HCT116 (cell line): ENCODE measurements around the gene RAB37. TPM values are rescaled to one million over a fixed set of nuclear protein-coding genes. Genes with fewer than 3 reads are reported as not detected.

Experiments used
- ATAC-seq: fragments of 200-7000 bp; cut with Tn5 transposase; 2 replicates; pipeline ENCODE4 v1.9.1; 2020; ENCODE audit warnings: mild to moderate bottlenecking, moderate library complexity
- BruUV-seq: library from RNA; stranded (reverse); fragments of 400-500 nt; replicated peaks from 2 replicates; lab custom pipeline; 2021; lab: Mats Ljungman, UMichigan
- CTCF ChIA-PET: fragments of 300-600 bp; sonication (Branson Sonifier 250); formaldehyde crosslinking; loops from one replicate; lab custom pipeline; 2021; ENCODE audit warnings: antibody characterized with exemption; lab: Charles Lee
- POLR2A ChIA-PET: fragments of 300-600, 350-600 bp; sonication (Branson Sonifier 250); formaldehyde crosslinking; loops from one replicate; lab custom pipeline; 2021; ENCODE audit warnings: antibody characterized with exemption; lab: Charles Lee
- RAD21 ChIA-PET, 2 experiments: fragments of 300-600 bp; sonication (Branson Sonifier 250); formaldehyde crosslinking; loops; one replicate each; lab custom pipeline; 2023; ENCODE audit warnings: low total read pairs in 2 of 2; ENCODE audit not compliant: uncharacterized antibody in 2 of 2, unreplicated experiment in 2 of 2, low non-redundant PET in 1 of 2; lab: Charles Lee
- DNase-seq: peaks from one replicate; pipeline ENCODE4 v3.0.0-alpha.2; 2010; ENCODE audit warnings: low read depth, low spot score
- H2AFZ ChIP-seq: fragments of 200-600 bp; shearing (Covaris generic), sonication (generic); 2 replicates; pipeline ENCODE4 v1.6.1; 2017; ENCODE audit warnings: low read depth, mixed run types, mixed read lengths, antibody characterized with exemption, low read length; ENCODE audit not compliant: poor library complexity, severe bottlenecking
- H3K27ac ChIP-seq: 2 replicates; pipeline ENCODE4 v1.5.1; 2012; ENCODE audit warnings: low read depth, low read length
- H3K27me3 ChIP-seq: fragments of 200-600 bp; sonication (generic); 2 replicates; pipeline ENCODE4 v1.6.1; 2016; ENCODE audit warnings: mixed run types, low read length, mixed read lengths; ENCODE audit not compliant: insufficient read depth
- H3K36me3 ChIP-seq, 2 experiments: fragments of 200-500 bp in 1 of 2; fragments of 200-600 bp in 1 of 2; sonication (Bioruptor generic) in 1 of 2; sonication (generic) in 1 of 2; 2 replicates each; pipeline versions ENCODE4 v1.5.1 to v1.6.1; 2014 to 2016; ENCODE audit warnings: low read length in 2 of 2, inconsistent platforms in 1 of 2, mixed read lengths in 1 of 2, mixed run types in 1 of 2; ENCODE audit not compliant: insufficient read depth in 2 of 2, control insufficient read depth in 1 of 2
- H3K4me1 ChIP-seq, 2 experiments: fragments of 200-600 bp in 1 of 2; sonication (generic) in 1 of 2; 2 replicates each; pipeline versions ENCODE4 v1.5.1 to v1.6.1; 2012 to 2017; ENCODE audit warnings: low read length in 2 of 2, inconsistent platforms in 1 of 2, mild to moderate bottlenecking in 1 of 2, mixed read lengths in 1 of 2, mixed run types in 1 of 2, moderate library complexity in 1 of 2; ENCODE audit not compliant: insufficient read depth in 2 of 2, control insufficient read depth in 1 of 2
- H3K4me2 ChIP-seq: fragments of 200-600 bp; sonication (generic); 2 replicates; pipeline ENCODE4 v1.6.1; 2017; ENCODE audit warnings: mixed run types, low read length, mixed read lengths
- H3K4me3 ChIP-seq, 2 experiments: fragments of 200-600 bp in 1 of 2; sonication (generic) in 1 of 2; replicated peaks in 1 of 2; 2 replicates each; pipeline ENCODE4 v1.5.1; 2011 to 2016; ENCODE audit warnings: low read length in 2 of 2, control low read depth in 1 of 2, low read depth in 1 of 2, mild to moderate bottlenecking in 1 of 2, mixed read lengths in 1 of 2, mixed run types in 1 of 2
- H3K79me2 ChIP-seq: fragments of 200-600 bp; sonication (generic); 2 replicates; pipeline ENCODE4 v1.6.1; 2017; ENCODE audit warnings: mild to moderate bottlenecking, mixed run types, low read length, moderate library complexity, mixed read lengths; ENCODE audit not compliant: insufficient read depth
- H3K9ac ChIP-seq: fragments of 200-600 bp; sonication (generic); 2 replicates; pipeline ENCODE4 v1.6.1; 2016; ENCODE audit warnings: low read length, mixed read lengths
- H3K9me2 ChIP-seq: fragments of 200-600 bp; sonication (generic), shearing (Covaris generic); 2 replicates; pipeline ENCODE4 v1.6.1; 2017; ENCODE audit warnings: mixed run types, mild to moderate bottlenecking, moderate library complexity; ENCODE audit not compliant: insufficient read depth
- H3K9me3 ChIP-seq, 2 experiments: fragments of 200-500 bp in 1 of 2; fragments of 200-600 bp in 1 of 2; sonication (Bioruptor generic) in 1 of 2; sonication (generic) in 1 of 2; 2 replicates each; pipeline ENCODE4 v1.6.1; 2014 to 2017; ENCODE audit warnings: low read length in 2 of 2, mixed read lengths in 2 of 2, inconsistent platforms in 1 of 2, low read depth in 1 of 2, mild to moderate bottlenecking in 1 of 2, mixed run types in 1 of 2, moderate library complexity in 1 of 2; ENCODE audit not compliant: control insufficient read depth in 1 of 2, insufficient read depth in 1 of 2
- H4K20me1 ChIP-seq: fragments of 200-600 bp; sonication (generic), shearing (Covaris generic); 2 replicates; pipeline ENCODE4 v1.6.1; 2017; ENCODE audit warnings: mixed run types, mild to moderate bottlenecking, moderate library complexity; ENCODE audit not compliant: insufficient read depth
- CEBPB ChIP-seq: IDR thresholded peaks from 2 replicates; pipeline ENCODE4 v1.6.1; 2012; ENCODE audit warnings: low read depth
- CTCF ChIP-seq, 3 experiments: fragments of 200-600 bp in 1 of 3; sonication (generic) in 1 of 3; IDR thresholded peaks in 2 of 3; conservative IDR thresholded peaks in 1 of 3; 2 replicates each; pipeline ENCODE4 v1.5.1; 2012 to 2017; ENCODE audit warnings: low read depth in 2 of 3, low read length in 2 of 3, antibody characterized with exemption in 1 of 3, borderline replicate concordance in 1 of 3, control low read depth in 1 of 3, mild to moderate bottlenecking in 1 of 3, mixed read lengths in 1 of 3, mixed run types in 1 of 3, moderate library complexity in 1 of 3; ENCODE audit not compliant: insufficient read depth in 1 of 3
- EGR1 ChIP-seq: IDR thresholded peaks from 2 replicates; pipeline ENCODE4 v1.6.1; 2012; ENCODE audit warnings: low read depth
- ELF1 ChIP-seq: IDR thresholded peaks from 2 replicates; pipeline ENCODE4 v1.6.1; 2012; ENCODE audit warnings: low read depth, borderline replicate concordance
- EZH2phosphoT487 ChIP-seq: fragments of 200-600 bp; IDR thresholded peaks from 2 replicates; pipeline ENCODE4 v1.6.1; 2018; ENCODE audit warnings: antibody characterized with exemption, borderline replicate concordance
- FOSL1 ChIP-seq: IDR thresholded peaks from 2 replicates; pipeline ENCODE4 v1.6.1; 2012; ENCODE audit warnings: low read depth
- JUND ChIP-seq: IDR thresholded peaks from 2 replicates; pipeline ENCODE4 v1.6.1; 2012
- MAX ChIP-seq: IDR thresholded peaks from 2 replicates; pipeline ENCODE4 v1.6.1; 2012
- POLR2A ChIP-seq: IDR thresholded peaks from 2 replicates; pipeline ENCODE4 v1.7.0; 2011; ENCODE audit warnings: borderline replicate concordance; ENCODE audit not compliant: insufficient read depth, insufficient read length; ENCODE audit errors: extremely low read depth
- POLR2AphosphoS5 ChIP-seq: IDR thresholded peaks from 2 replicates; pipeline ENCODE4 v1.6.1; 2011; ENCODE audit warnings: mild to moderate bottlenecking, low read depth, low read length, moderate library complexity
- RAD21 ChIP-seq: IDR thresholded peaks from 2 replicates; pipeline ENCODE4 v1.6.1; 2012; ENCODE audit warnings: low read depth, mild to moderate bottlenecking
- REST ChIP-seq: IDR thresholded peaks from 2 replicates; pipeline ENCODE4 v1.6.1; 2012; ENCODE audit warnings: low read depth
- SIN3A ChIP-seq: IDR thresholded peaks from 2 replicates; pipeline ENCODE4 v1.6.1; 2012; ENCODE audit warnings: low read depth
- SP1 ChIP-seq: IDR thresholded peaks from 2 replicates; pipeline ENCODE4 v1.6.1; 2012; ENCODE audit warnings: low read depth
- SRF ChIP-seq: IDR thresholded peaks from 2 replicates; pipeline ENCODE4 v1.6.1; 2012; ENCODE audit warnings: low read depth
- TCF7L2 ChIP-seq: IDR thresholded peaks from 2 replicates; pipeline ENCODE4 v1.7.0; 2011; ENCODE audit warnings: borderline replicate concordance, inconsistent platforms; ENCODE audit not compliant: insufficient read depth, insufficient read length; ENCODE audit errors: extremely low read depth
- YY1 ChIP-seq: IDR thresholded peaks from 2 replicates; pipeline ENCODE4 v1.6.1; 2011; ENCODE audit warnings: low read length, low read depth, moderate library complexity, mild to moderate bottlenecking; ENCODE audit not compliant: insufficient replicate concordance; ENCODE audit errors: extremely low read depth
- ZBTB33 ChIP-seq: IDR thresholded peaks from 2 replicates; pipeline ENCODE4 v1.6.1; 2011; ENCODE audit warnings: mild to moderate bottlenecking, low read length, moderate library complexity; ENCODE audit not compliant: insufficient replicate concordance; ENCODE audit errors: extremely low read depth
- ZFX ChIP-seq: fragments of 450-650 bp; IDR thresholded peaks from 2 replicates; pipeline ENCODE4 v1.6.1; 2017
- ZNF274 ChIP-seq: fragments of 200-500 bp; sonication (Bioruptor generic); IDR thresholded peaks from 2 replicates; pipeline ENCODE4 v1.6.1; 2014; ENCODE audit warnings: mild to moderate bottlenecking, low read depth, low read length, inconsistent platforms
- intact Hi-C: fragments of 100-400 bp; cut with micrococcal nuclease; formaldehyde crosslinking; loops from 2 replicates; pipeline ENCODE4 v1.10.0; 2022
- total RNA-seq: library from RNA; stranded (reverse); gene quantifications from one replicate; pipeline ENCODE4 v1.2.1, GENCODE V29; 2021; ENCODE audit not compliant: unreplicated experiment

The RAB37 gene
- total RNA-seq, 1 experiment from 2014 or later, result 8.2 TPM

- Histone ChIP-seq H3K9me2 (no peaks in the 10 kb centered on the region), H3K27ac (no peak overlapping the region; the same call in 1 of the 2 replicates), H3K9ac (no peak overlapping the region), H3K79me2 (peaks cover 3% of the 10 kb centered on the region; the same call in 1 of the 2 replicates), H3K9me3 (no peaks in the 10 kb centered on the region), H3K27me3 (no peaks in the 10 kb centered on the region), H4K20me1 (no peaks in the 10 kb centered on the region), H3K4me1 (peaks cover 3 to 24% of the 10 kb centered on the region in 2 experiments; a peak in 2 of 4 replicates), H3K36me3 (peaks cover 12 to 26% of the 10 kb centered on the region in 2 experiments; a peak in 3 of 4 replicates), H3K4me3 (no peak overlapping the region), H2AFZ (no peak overlapping the region), H3K4me2 (no peak overlapping the region)
- no TSS peak for BruUV-seq
- no peak for DNase-seq
- POLR2A ChIA-PET, result interaction anchor here (1.2 kb wide), 1 partner anchor 9 kb away, joined by 3 read pairs; no protein-coding TSS in a partner anchor
- no peak for ATAC-seq
- RAD21 ChIA-PET, result interaction anchor here in 1 of 2 experiments (0.8 kb wide), 1 partner anchor 23 kb away, joined by 3 read pairs; no protein-coding TSS in a partner anchor
- CTCF ChIA-PET, result interaction anchor here (1.4 kb wide), 1 partner anchor 22 kb away, joined by 3 read pairs; no protein-coding TSS in a partner anchor
- intact Hi-C loops, result no loop called here
- no peak for TF ChIP-seq SRF
- TF ChIP-seq POLR2A, result no peak
- no peak for TF ChIP-seq EZH2phosphoT487
- no peak for TF ChIP-seq CTCF (IDR thresholded peaks at IDR 0.05 in 2 of 3, conservative IDR thresholded peaks at IDR 0.05 in 1 of 3; ENCODE audit: borderline replicate concordance in 1 of 3, insufficient read depth in 1 of 3, low read depth in 2 of 3, low read length in 2 of 3)
- no peak for TF ChIP-seq SIN3A
- no peak for TF ChIP-seq ZFX
- TF ChIP-seq ZNF274, result no peak
- TF ChIP-seq ELF1, result no peak
- TF ChIP-seq JUND, result no peak
- no peak for TF ChIP-seq SP1
- no peak for TF ChIP-seq YY1
- TF ChIP-seq MAX, result no peak
- no peak for TF ChIP-seq RAD21
- TF ChIP-seq EGR1, result no peak
- no peak for TF ChIP-seq CEBPB
- TF ChIP-seq POLR2AphosphoS5, result no peak
- TF ChIP-seq TCF7L2, result no peak
- no peak for TF ChIP-seq REST
- TF ChIP-seq ZBTB33, result no peak
- TF ChIP-seq FOSL1, result no peak
Measured at GRCh38 chr17:74767111-74767516, 30.1 kb downstream of the RAB37 start.
